ENCODE results near the gene ZBTB49. TPM values are rescaled to one million over a fixed set of nuclear protein-coding genes. Genes with fewer than 3 reads are reported as not detected.

The ZBTB49 gene
- total RNA-seq, 1 experiment from 2014 or later = 5.6 TPM

DNA sequence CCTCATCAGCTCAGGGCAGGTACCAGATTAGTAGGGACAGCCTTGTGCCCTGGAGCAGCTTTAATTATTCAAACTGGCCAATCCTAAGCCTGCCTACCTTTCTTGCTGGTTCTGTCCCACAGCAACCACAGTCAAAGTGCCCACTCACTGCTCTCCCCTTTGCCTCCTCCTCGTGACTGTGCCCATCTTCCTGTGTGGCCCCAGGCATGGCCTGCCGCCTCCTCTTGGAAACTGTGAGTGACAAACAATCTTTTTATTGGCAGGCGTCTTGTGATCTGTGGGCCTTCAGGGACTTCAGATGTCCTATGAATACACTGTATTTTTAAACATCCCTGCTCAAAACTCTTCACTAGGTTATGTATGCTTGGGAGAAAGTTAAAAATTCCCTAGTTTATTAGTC, 74.0 kb downstream of the ZBTB49 start:
- Mint-ChIP-seq H3K27me3 (ENCODE audit: low read depth) (peaks cover 10% of the 10 kb centered on the region), H3K4me3 (no peak overlapping the region), H3K36me3 (peaks cover 3% of the 10 kb centered on the region), H3K4me1 (no peaks in the 10 kb centered on the region), H3K27ac (no peak overlapping the region), H3K9me3 (peaks cover 28% of the 10 kb centered on the region)
- ChIA-PET POLR2A (no interaction called here), CTCF (interaction anchor here (1.1 kb wide), 2 partner anchors 67 to 117 kb away, joined by 3 to 5 read pairs; no protein-coding TSS in a partner anchor)
- DNase-seq (ENCODE audit: low spot score) = no peak
- no peak for ATAC-seq
- TF ChIP-seq OVOL2 (CRISPR knock-in tag; IDR thresholded peaks at IDR 0.05; ENCODE audit: borderline replicate concordance) (no peak), TCF7 (CRISPR knock-in tag; IDR thresholded peaks at IDR 0.05; ENCODE audit: low read depth) (no peak), ZNF232 (CRISPR knock-in tag; IDR thresholded peaks at IDR 0.05) (no peak), SP1 (CRISPR knock-in tag; conservative IDR thresholded peaks at IDR 0.05) (no peak), ATF1 (CRISPR knock-in tag; IDR thresholded peaks at IDR 0.05) (no peak), GABPB1 (CRISPR knock-in tag; IDR thresholded peaks at IDR 0.05) (no peak), RORB (CRISPR knock-in tag; IDR thresholded peaks at IDR 0.05) (no peak), JAZF1 (CRISPR knock-in tag; IDR thresholded peaks at IDR 0.05) (no peak)
- TF ChIP-seq, protein P1, sequence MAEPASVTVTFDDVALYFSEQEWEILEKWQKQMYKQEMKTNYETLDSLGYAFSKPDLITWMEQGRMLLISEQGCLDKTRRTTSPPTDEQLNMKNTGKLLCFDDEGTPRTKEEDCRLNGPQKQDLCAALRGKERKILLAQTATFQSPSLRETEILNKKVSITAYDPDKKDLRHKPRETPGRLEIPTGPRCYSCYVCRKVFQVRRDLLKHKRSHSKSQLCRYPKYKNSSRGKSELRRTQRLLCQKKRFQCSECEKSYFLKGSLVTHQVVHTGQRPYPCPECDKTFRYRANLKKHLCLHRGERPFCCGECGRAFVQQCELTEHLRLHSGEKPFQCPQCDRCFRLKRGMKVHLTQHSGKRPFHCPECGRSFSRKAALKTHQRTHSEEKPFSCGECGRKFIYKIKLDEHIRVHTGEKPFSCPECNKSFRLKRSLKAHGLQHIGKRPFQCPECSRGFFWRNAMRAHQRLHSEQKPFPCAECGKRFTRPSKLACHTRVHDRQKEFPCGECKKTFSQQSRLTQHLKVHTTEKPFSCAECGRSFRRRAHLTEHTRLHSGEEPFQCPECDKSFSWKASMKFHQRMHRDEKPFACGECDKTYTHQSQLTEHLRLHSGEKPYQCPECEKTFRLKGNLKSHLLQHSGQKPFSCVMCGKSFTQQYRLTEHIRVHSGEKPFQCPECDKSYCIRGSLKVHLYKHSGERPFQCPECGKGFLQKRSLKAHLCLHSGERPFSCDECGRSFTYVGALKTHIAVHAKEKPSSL (CRISPR knock-in tag; conservative IDR thresholded peaks at IDR 0.05) = no peak
- TF ChIP-seq, protein P2, sequence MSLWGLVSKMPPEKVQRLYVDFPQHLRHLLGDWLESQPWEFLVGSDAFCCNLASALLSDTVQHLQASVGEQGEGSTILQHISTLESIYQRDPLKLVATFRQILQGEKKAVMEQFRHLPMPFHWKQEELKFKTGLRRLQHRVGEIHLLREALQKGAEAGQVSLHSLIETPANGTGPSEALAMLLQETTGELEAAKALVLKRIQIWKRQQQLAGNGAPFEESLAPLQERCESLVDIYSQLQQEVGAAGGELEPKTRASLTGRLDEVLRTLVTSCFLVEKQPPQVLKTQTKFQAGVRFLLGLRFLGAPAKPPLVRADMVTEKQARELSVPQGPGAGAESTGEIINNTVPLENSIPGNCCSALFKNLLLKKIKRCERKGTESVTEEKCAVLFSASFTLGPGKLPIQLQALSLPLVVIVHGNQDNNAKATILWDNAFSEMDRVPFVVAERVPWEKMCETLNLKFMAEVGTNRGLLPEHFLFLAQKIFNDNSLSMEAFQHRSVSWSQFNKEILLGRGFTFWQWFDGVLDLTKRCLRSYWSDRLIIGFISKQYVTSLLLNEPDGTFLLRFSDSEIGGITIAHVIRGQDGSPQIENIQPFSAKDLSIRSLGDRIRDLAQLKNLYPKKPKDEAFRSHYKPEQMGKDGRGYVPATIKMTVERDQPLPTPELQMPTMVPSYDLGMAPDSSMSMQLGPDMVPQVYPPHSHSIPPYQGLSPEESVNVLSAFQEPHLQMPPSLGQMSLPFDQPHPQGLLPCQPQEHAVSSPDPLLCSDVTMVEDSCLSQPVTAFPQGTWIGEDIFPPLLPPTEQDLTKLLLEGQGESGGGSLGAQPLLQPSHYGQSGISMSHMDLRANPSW (CRISPR knock-in tag; conservative IDR thresholded peaks at IDR 0.05; ENCODE audit: low read depth) = no peak
- TF ChIP-seq, protein P3, sequence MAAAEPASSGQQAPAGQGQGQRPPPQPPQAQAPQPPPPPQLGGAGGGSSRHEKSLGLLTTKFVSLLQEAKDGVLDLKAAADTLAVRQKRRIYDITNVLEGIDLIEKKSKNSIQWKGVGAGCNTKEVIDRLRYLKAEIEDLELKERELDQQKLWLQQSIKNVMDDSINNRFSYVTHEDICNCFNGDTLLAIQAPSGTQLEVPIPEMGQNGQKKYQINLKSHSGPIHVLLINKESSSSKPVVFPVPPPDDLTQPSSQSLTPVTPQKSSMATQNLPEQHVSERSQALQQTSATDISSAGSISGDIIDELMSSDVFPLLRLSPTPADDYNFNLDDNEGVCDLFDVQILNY (CRISPR knock-in tag; IDR thresholded peaks at IDR 0.05) = no peak

DNA sequence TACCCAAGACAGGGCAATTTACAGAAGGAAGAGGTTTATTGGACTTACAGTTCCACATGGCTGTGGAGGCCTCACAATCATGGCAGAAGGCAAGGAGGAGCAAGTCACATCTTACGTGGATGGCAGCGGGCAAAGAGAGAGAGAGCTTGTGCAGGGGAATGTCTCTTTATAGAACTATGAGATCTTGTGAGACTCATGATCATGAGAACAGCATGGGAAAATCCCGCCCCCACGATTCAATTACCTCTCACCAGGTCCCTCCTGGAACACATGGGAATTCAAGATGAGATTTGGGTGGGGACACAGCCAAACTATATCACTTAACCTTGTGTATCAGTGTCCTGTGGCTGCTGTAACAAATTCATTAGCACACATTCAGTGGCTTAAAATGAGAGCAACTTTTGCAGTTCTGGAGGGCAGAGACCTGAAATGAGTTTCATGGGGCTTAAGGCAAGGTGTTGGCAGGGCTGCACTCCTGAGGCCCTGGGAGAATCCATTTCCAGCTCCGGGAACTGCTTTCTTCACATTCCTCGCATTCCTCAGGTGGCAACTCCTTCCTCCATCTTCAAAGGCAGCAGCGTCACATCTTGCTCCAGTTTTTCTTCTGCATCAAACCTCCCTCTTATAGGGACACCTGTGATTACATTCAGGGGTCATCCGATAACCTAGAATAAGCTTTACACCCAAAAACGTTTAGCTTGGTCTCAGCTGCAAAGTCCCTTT, 74.6 kb downstream of the ZBTB49 start:
- Mint-ChIP-seq H3K4me1 (no peaks in the 10 kb centered on the region), H3K4me3 (no peak overlapping the region), H3K27me3 (ENCODE audit: low read depth) (peaks cover 10% of the 10 kb centered on the region), H3K27ac (no peak overlapping the region), H3K36me3 (peaks cover 3% of the 10 kb centered on the region), H3K9me3 (peaks cover 28% of the 10 kb centered on the region)
- CTCF ChIA-PET = interaction anchor here (1.6 kb wide), 1 partner anchor 20 kb away, joined by 4 read pairs; no protein-coding TSS in a partner anchor
- POLR2A ChIA-PET = no interaction called here
- no peak for TF ChIP-seq CBFB (CRISPR knock-in tag; IDR thresholded peaks at IDR 0.05; ENCODE audit: low read depth)
- TF ChIP-seq, protein P4, sequence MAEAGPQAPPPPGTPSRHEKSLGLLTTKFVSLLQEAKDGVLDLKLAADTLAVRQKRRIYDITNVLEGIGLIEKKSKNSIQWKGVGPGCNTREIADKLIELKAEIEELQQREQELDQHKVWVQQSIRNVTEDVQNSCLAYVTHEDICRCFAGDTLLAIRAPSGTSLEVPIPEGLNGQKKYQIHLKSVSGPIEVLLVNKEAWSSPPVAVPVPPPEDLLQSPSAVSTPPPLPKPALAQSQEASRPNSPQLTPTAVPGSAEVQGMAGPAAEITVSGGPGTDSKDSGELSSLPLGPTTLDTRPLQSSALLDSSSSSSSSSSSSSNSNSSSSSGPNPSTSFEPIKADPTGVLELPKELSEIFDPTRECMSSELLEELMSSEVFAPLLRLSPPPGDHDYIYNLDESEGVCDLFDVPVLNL (CRISPR knock-in tag; IDR thresholded peaks at IDR 0.05; ENCODE audit: borderline replicate concordance, low read depth) = no peak
- TF ChIP-seq TEAD4 (CRISPR knock-in tag; IDR thresholded peaks at IDR 0.05) = 0 out of 2 replicates have a peak, but pooled peaks have one; percentile 72
- TF ChIP-seq TEAD1 (CRISPR knock-in tag; IDR thresholded peaks at IDR 0.05) = peak; percentile 50; the same call in 1 of the 2 replicates
- DNase-seq (ENCODE audit: low spot score) = peak; percentile 27
- peak; percentile 75 for ATAC-seq
